ENCODE measurements around the gene OR1J2.

OR1J2 gene

DNA sequence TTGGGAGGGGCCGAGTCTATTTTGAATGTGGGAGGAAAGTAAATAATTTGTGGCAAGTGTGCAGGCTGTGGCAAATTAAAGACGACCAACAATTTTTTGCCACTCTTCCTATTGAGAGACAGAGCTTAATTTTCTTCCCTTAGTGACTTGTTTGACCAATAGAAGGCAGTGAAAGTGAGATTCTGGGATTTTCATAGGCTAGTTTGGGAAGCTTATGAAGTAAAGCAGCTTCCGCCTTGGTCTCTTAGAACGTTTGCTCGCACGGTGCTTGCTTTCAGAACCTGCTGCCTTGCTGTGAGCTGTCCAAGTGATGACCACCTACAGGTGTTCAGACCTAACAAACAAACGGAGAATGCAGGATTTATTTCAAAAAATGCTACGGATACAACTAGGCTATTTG lies 35.6 kb downstream of the OR1J2 start:
- DNase-seq (ENCODE audit: low read depth): no peak
- TF ChIP-seq, protein P1, sequence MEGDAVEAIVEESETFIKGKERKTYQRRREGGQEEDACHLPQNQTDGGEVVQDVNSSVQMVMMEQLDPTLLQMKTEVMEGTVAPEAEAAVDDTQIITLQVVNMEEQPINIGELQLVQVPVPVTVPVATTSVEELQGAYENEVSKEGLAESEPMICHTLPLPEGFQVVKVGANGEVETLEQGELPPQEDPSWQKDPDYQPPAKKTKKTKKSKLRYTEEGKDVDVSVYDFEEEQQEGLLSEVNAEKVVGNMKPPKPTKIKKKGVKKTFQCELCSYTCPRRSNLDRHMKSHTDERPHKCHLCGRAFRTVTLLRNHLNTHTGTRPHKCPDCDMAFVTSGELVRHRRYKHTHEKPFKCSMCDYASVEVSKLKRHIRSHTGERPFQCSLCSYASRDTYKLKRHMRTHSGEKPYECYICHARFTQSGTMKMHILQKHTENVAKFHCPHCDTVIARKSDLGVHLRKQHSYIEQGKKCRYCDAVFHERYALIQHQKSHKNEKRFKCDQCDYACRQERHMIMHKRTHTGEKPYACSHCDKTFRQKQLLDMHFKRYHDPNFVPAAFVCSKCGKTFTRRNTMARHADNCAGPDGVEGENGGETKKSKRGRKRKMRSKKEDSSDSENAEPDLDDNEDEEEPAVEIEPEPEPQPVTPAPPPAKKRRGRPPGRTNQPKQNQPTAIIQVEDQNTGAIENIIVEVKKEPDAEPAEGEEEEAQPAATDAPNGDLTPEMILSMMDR (IDR thresholded peaks at IDR 0.05; ENCODE audit: low read length, missing control alignments): no peak
- H3K4me3 ChIP-seq (replicated peaks; ENCODE audit: low read depth, low read length): no peak overlapping the region

DNA sequence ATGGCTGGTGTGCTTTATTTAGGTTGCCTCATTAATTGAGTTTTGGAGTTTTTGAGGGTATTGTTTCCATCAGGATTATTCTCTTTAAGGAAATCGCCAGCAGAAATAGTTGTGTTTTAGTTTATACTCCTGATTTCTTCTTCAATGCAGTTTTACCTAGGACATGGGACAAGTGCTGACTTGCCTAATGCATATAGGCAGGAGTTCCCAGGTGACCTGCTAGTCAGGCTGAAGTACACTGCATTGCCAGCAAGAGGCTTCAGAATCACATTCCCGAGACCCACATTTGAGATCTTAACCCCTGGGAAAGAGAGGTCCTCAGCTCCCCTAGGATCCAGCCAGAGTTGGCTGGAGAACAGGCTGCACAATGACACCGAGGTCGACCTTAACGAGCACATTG lies 40.8 kb downstream of the OR1J2 start:
- DNase-seq (ENCODE audit: low read depth): no peak
- H3K4me3 ChIP-seq (replicated peaks; ENCODE audit: low read depth, low read length): no peak overlapping the region
- TF ChIP-seq, protein P1 (IDR thresholded peaks at IDR 0.05; ENCODE audit: low read length, missing control alignments): no peak

DNA sequence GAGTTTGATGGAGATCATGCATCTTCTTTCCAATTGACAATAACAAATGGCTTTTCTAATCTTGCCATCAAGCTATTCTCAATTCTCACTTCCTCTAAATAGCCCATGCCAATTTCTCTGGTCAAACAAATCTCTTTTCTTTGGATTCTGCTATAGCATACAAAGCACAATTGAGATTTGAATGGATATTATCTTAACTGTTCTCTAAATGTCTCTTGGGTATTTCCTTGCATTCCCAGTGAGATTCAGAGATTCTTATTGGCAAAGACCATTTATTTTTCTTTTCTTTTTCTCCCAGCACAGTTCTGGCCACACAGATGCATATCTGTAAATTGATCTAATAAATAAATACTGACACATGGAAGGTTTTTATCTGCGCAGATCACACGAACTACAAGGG lies 42.2 kb downstream of the OR1J2 start, which contains the start of gene OR1N2:
Gene OR1N2 (plus strand): TSS at position 301 of the 400 bp plus-strand sequence. CDS start 100 bp downstream, outside the sequence.
- DNase-seq (ENCODE audit: low read depth): no peak
- TF ChIP-seq, protein P1 (IDR thresholded peaks at IDR 0.05; ENCODE audit: low read length, missing control alignments): no peak
- no peak within 1 kb of the TSS for H3K4me3 ChIP-seq (replicated peaks; ENCODE audit: low read depth, low read length)

All from fibroblast of pulmonary artery (primary cell).